Epithelial cell of esophagus (primary cell): ENCODE results near the gene ANXA8.

Source experiments
- DNase-seq: peaks from one replicate; pipeline ENCODE4 v3.0.0; 2010; ENCODE audit warnings: low read depth
- H3K4me3 ChIP-seq: 2 replicates; pipeline ENCODE4 v1.5.1; 2011; ENCODE audit warnings: mild to moderate bottlenecking, low read length, control low read depth
- CTCF ChIP-seq: IDR thresholded peaks from 2 replicates; pipeline ENCODE4 v1.5.1; 2011; ENCODE audit warnings: low read depth, mild to moderate bottlenecking, low read length, control low read depth, inconsistent platforms; ENCODE audit not compliant: insufficient read depth; ENCODE audit errors: missing control alignments

The ANXA8 gene

GRCh38 chr10:47438857-47439474 is 44.9 kb downstream of the ANXA8 start:
- DNase-seq = peak; percentile 85
- TF ChIP-seq CTCF = peak; percentile 86
- no peak overlapping the region for H3K4me3 ChIP-seq

GRCh38 chr10:47435081-47435480 is 48.8 kb downstream of the ANXA8 start:
- no peak for DNase-seq
- H3K4me3 ChIP-seq = no peak overlapping the region
- TF ChIP-seq CTCF = no peak

- no peak for TF ChIP-seq CTCF
- no peak for DNase-seq
- H3K4me3 ChIP-seq = no peak overlapping the region
Observed at GRCh38 chr10:47425813-47426419, 58.0 kb downstream of the ANXA8 start.

- DNase-seq = no peak
- TF ChIP-seq CTCF = no peak
- no peak overlapping the region for H3K4me3 ChIP-seq
Observed at GRCh38 chr10:47424231-47424630, 59.7 kb downstream of the ANXA8 start.

DNA sequence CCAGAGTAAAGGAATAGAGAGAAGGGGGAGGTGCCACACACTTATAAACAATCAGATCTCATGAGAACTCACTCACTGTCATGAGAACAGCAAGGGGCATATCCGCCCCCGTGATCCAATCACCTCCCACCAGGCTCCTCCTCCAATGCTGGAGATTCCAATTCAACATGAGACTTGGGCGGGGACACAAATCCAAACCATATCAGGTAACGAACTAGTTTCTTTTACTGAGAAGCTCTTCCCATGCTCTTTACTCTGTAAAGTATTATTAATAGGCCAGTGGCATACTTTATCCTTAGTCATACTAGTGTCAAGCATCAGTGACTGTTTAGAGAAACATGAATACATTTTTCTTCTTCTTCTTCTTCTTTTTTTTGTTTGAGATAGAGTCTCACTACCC is 60.4 kb downstream of the ANXA8 start:
- no peak for TF ChIP-seq CTCF
- no peak overlapping the region for H3K4me3 ChIP-seq

DNA sequence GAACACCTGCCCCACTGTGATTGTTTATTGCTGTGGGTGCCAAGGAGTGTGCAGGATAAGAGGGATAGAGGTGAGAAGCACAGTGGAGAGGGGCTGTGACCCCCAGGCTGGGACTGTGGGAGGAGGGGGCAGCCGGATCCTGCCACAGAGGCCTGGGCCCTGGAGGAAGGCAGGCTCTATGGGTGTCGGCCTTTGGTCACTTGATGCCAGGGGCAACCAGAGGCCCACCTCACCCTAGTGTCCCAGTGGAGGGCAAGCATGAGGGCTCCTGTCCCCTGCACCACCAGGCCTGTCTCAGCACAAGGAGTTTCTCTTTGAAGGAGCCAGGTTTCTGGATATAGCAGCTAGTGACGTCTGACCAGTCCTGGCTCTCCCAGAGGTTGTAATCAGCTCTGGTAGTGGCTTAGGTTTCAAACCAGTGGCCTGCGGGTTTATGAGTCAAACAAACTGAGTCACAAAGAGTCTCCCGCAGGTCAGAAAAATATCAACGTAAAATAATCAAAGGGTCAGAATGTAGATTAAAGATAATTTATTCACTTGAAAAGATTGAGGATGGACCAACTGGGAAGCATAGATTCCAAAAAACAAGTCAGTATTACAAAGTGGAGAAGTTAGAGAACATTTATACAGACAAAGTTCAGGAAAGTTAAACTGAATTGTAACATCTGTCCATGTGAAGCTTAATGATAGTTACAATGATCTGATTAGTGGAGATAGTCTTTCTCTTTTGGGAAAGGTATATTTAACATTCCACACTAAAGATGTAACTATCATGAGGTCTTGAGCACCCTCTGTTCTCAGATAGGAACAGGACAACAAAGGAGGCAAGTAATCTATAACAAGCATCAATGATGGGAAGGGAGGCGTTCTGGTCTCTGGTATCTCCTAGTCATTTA is 62.6 kb downstream of the ANXA8 start:
- TF ChIP-seq CTCF = no peak
- no peak overlapping the region for H3K4me3 ChIP-seq
- peak; percentile 76 for DNase-seq

More for the DNA sequence above, 60.4 kb downstream of the ANXA8 start:
- peak; percentile 18 for DNase-seq
